Muscle layer of colon (tissue), 2 donors: ENCODE measurements around the gene C17orf78.

Experiments
- H3K27ac ChIP-seq: one replicate; pipeline ENCODE4 v1.7.0; 2013; ENCODE audit warnings: low read depth, mild to moderate bottlenecking, low read length, moderate library complexity
- H3K27me3 ChIP-seq, 2 donors: one replicate each; pipeline ENCODE4 v1.7.0; 2013; ENCODE audit warnings: low read length in 2 of 2, mild to moderate bottlenecking in 2 of 2; ENCODE audit not compliant: insufficient read depth in 2 of 2, control insufficient read depth in 1 of 2
- H3K36me3 ChIP-seq: one replicate; pipeline ENCODE4 v1.7.0; 2013; ENCODE audit warnings: mild to moderate bottlenecking, low read length; ENCODE audit not compliant: insufficient read depth
- H3K4me1 ChIP-seq: one replicate; pipeline ENCODE4 v1.7.0; 2013; ENCODE audit warnings: mild to moderate bottlenecking, low read length; ENCODE audit not compliant: insufficient read depth
- H3K4me3 ChIP-seq, 2 donors: one replicate each; pipeline ENCODE4 v1.7.0; 2013; ENCODE audit warnings: low read length in 2 of 2, low read depth in 1 of 2, mild to moderate bottlenecking in 1 of 2, moderate library complexity in 1 of 2
- H3K9ac ChIP-seq: one replicate; pipeline ENCODE4 v1.7.0; 2013; ENCODE audit warnings: low read length
- H3K9me3 ChIP-seq: one replicate; pipeline ENCODE4 v1.7.0; 2013; ENCODE audit warnings: mild to moderate bottlenecking, low read length
- donor health status: abdominal sarcoma.
- donor health status: Adenocarcinoma of cecum.

Gene C17orf78

DNA sequence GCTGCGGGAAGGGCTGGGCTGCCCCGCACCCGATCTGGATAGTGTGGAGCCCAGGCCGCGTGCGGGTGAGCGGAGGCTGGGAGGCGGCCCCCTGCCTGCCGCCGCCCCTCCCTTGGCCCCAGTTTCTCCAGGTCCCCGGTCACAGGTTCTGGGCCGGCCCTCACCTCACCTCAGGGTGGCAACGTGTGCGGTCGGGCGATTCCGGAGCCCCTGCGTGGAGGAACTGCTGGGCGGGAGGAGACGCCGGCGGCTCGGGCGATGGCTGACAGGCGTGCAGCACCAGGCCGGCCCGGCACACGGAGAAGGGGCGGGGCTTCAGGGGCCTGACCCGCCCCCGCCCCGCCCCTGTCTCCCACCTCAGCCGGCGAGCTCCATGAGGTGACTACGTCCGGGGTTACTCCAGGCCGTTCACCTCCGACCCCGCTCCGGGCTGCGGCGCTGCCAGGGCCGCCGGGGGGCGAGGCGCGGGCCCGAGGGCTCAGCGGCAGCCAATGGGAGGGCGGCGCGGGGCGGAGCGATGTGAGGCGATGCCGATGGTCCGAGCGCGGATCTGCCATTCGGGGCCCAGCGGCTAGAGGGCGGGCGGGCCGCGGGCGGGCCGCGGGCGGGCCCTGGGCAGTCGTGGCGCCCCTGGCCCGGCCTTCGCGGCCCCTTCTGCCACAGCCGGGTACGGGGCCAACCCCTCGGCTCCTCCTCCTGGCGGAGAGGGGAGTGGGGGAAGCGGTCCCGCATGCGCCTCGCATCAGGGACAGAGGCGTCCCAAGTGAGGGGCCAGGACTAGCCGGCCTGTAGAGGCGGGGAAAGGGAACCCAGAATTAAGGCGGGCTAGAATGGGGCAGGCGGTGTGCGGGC, 16.7 kb upstream of the C17orf78 start:
- H3K4me3 ChIP-seq, result peak overlapping the region; percentile 52 to 76
- H3K9ac ChIP-seq, result peak overlapping the region; percentile 60
- no peaks in the 10 kb centered on the region for H3K36me3 ChIP-seq
- no peaks in the 10 kb centered on the region for H3K9me3 ChIP-seq
- peaks cover 15% of the 10 kb centered on the region for H3K4me1 ChIP-seq
- H3K27me3 ChIP-seq, result no peaks in the 10 kb centered on the region
- H3K27ac ChIP-seq, result peak overlapping the region; percentile 97

DNA sequence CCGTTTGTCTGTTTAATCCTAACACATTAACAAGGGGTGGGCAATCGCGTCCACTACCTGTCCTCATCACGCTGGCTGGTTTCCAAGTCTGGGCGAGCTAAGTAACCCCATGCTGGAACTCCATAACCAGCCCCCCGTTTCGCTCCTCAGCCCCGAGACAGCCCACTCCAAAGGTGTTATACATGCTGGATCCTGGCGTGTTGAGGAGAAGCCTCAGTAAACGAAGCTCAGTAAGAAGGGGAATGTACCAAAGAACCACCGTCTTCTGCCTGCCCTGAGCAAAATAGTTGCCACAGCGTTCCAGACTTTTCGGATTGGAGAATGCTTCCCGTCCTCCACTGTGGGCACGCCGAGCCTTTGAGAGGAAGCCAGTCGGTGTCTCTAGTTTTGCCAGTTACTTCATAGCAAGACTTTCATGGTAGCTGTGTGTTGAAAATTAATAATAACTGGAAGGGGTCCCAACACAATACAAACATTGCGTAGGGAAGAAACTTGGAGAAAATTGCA, 16.1 kb upstream of the C17orf78 start:
- Histone ChIP-seq H3K4me3 (peak overlapping the region; percentile 52 to 63), H3K27me3 (no peaks in the 10 kb centered on the region), H3K9me3 (no peaks in the 10 kb centered on the region), H3K9ac (peak overlapping the region; percentile 58), H3K36me3 (no peaks in the 10 kb centered on the region), H3K27ac (peak overlapping the region; percentile 97), H3K4me1 (peaks cover 15% of the 10 kb centered on the region)

DNA sequence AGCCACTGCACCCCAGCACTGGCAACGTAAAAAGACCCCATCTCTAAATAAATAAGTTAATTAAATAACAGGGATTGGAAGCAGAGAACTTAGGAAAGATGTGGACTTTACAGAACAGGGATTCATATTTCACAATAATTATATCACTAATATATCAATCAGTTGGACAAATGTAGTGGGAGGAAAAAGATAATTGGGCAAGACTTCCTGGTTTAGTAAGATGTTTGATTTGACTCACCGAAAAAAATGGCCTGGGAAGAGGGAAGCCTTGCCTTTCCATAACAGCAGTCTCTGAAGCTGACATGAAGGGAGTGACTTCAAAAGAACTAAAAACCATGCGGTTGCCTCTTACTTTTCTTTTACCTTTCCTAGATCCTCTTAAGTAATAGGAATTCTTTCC, 15.2 kb upstream of the C17orf78 start:
- H3K9me3 ChIP-seq, result no peaks in the 10 kb centered on the region
- no peaks in the 10 kb centered on the region for H3K36me3 ChIP-seq
- H3K27ac ChIP-seq, result no peak overlapping the region
- H3K9ac ChIP-seq, result no peak overlapping the region
- H3K4me3 ChIP-seq, result no peak overlapping the region
- H3K27me3 ChIP-seq, result no peaks in the 10 kb centered on the region
- peaks cover 15% of the 10 kb centered on the region for H3K4me1 ChIP-seq

DNA sequence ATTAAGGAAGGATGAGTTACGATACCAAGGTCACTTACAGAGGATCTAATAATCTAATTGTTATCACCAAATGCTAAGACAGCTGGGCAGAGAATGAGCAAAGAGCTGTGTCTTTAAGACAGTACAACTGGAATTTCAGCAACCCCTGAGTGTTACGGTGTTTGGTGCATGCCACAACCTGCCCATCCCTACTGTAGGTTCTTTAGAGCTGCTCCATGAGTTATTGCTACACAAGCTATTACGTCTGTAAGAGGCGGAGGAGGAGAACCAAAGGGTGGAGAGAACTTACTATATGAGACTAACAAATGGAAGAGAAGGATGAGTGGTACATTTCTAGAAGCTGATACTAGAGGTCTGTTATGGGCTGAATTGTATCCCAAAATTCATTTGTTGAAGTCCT, 14.2 kb upstream of the C17orf78 start:
- no peaks in the 10 kb centered on the region for H3K36me3 ChIP-seq
- H3K4me3 ChIP-seq, result no peak overlapping the region
- no peaks in the 10 kb centered on the region for H3K27me3 ChIP-seq
- H3K4me1 ChIP-seq, result peaks cover 15% of the 10 kb centered on the region
- no peak overlapping the region for H3K27ac ChIP-seq
- no peak overlapping the region for H3K9ac ChIP-seq
- H3K9me3 ChIP-seq, result no peaks in the 10 kb centered on the region

DNA sequence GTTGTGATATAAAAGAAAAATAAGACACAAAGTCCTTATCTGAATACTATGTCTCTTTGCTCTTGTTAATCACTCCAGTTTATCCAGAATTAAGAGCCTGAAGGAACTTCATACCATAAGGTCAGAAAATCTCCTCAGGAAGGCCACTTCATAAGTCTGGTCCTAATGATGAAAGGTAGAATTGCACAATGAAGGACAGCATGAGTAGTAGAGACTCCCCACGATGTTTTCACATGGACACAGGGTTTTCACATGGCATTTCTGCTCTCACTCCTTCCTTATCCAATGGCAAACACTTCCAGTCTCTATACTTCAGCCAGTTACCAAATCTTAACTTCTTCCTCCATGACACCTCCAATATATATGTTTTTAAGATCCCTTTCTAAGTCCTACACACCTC, 10.2 kb upstream of the C17orf78 start:
- H3K36me3 ChIP-seq, result no peaks in the 10 kb centered on the region
- no peaks in the 10 kb centered on the region for H3K27me3 ChIP-seq
- H3K4me1 ChIP-seq, result no peaks in the 10 kb centered on the region
- H3K9ac ChIP-seq, result no peak overlapping the region
- no peak overlapping the region for H3K4me3 ChIP-seq
- H3K9me3 ChIP-seq, result no peaks in the 10 kb centered on the region
- H3K27ac ChIP-seq, result no peak overlapping the region

DNA sequence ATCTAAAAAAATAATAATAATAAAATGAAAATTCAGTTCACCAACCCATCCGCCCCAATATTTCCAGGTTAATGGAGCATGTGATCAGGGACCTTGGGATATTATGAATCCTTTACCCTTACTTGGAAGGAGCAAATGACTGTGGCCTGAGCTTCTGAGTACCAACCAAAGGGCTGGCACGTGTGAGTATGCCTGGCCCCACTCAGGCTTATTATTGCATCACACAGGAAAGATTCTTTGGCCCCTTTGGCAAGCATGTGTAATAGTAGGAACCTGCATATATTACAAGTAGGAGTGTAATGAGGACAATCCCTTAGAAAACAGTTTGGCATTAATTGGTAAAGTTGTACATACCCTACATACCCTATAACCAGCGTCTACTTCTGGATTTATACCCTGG, 7.2 kb upstream of the C17orf78 start:
- no peak overlapping the region for H3K9ac ChIP-seq
- no peak overlapping the region for H3K4me3 ChIP-seq
- H3K9me3 ChIP-seq, result no peaks in the 10 kb centered on the region
- H3K27me3 ChIP-seq, result no peaks in the 10 kb centered on the region
- no peaks in the 10 kb centered on the region for H3K36me3 ChIP-seq
- no peaks in the 10 kb centered on the region for H3K4me1 ChIP-seq
- no peak overlapping the region for H3K27ac ChIP-seq

DNA sequence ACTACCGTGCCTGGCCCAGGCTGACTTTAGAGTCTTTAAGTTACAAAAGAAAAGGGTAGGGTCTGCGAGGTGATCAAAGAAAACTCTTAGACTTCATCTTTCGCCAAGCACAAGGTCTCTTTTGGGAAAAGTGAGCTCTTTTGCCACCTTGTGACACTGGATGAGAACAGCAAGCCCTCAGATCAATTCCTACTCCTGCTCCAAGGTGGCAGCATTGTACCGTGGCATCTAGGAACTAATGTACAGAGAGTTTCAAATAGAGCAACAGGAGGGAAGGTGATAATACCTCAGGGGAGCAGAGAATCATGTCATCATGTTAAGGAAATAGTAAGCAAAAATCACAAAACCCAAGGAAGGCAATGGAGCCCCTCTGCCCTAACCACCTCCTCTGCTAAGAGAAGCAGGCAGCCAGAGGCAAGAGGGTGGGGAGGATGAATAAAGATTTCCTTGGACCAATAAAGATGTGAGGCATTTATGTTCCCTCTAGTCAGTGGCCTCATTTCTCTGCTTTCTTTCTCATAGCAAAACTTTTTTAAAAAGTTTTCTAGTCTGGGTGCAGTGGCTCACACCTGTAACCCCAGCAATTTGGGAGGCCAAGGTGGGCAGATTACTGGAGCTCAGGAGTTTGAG, 2.1 kb upstream of the C17orf78 start:
- Histone ChIP-seq H3K27ac (no peak overlapping the region), H3K27me3 (no peaks in the 10 kb centered on the region), H3K4me1 (no peaks in the 10 kb centered on the region), H3K9me3 (no peaks in the 10 kb centered on the region), H3K36me3 (no peaks in the 10 kb centered on the region), H3K4me3 (no peak overlapping the region), H3K9ac (no peak overlapping the region)

DNA sequence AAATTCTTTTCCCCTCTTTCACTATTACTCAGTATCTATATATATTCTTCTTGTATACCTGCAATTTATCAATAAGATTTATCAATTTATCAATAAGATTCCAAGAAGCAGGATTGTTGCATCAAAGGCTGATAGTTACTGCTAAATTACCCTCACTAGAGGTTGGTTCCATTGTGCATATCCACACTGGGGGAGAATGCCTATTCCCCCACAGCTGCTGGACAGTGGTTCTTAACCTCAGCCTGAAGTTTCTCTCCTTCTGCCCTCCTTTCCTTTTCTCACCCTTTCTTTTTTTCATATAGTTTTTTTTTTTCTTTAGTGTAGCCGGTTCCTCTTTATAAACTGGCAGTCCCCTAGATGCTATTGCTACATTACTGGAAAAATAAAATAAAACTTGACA, 6.3 kb downstream of the C17orf78 start:
- H3K4me1 ChIP-seq, result no peaks in the 10 kb centered on the region
- no peaks in the 10 kb centered on the region for H3K9me3 ChIP-seq
- H3K4me3 ChIP-seq, result no peak overlapping the region

DNA sequence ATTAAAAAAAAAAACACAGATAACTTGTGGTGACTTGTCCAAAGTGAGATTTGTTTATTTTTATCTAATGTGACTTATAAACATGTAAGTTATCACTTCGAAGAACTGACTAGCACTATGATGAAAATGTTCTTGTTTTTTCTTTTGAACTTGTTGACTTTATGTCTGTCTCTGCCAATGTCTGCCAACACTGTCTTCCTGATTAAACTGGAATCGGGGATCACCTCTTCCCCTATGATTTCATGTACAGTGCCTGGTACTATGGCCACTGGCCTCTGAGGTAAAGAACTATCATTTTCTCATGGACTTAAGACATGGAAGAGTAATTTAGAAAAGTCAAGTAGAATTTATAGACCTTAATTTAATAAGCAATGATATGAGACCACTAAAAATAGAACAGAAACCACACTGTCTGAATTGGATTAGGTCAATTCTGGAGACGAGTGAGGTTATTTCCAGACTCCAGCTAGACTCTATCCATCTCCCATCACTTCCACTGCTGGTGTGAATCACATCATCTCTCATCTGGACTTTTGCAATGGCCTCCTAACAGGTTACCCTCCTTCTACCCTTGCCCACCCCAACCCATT, 8.9 kb downstream of the C17orf78 start:
- Histone ChIP-seq H3K27ac (no peak overlapping the region), H3K36me3 (no peaks in the 10 kb centered on the region), H3K27me3 (no peaks in the 10 kb centered on the region), H3K9me3 (no peaks in the 10 kb centered on the region), H3K4me3 (no peak overlapping the region), H3K9ac (no peak overlapping the region), H3K4me1 (no peaks in the 10 kb centered on the region)

More for the DNA sequence above, 6.3 kb downstream of the C17orf78 start:
- no peak overlapping the region for H3K27ac ChIP-seq
- H3K36me3 ChIP-seq, result no peaks in the 10 kb centered on the region
- H3K9ac ChIP-seq, result no peak overlapping the region
- H3K27me3 ChIP-seq, result no peaks in the 10 kb centered on the region

DNA sequence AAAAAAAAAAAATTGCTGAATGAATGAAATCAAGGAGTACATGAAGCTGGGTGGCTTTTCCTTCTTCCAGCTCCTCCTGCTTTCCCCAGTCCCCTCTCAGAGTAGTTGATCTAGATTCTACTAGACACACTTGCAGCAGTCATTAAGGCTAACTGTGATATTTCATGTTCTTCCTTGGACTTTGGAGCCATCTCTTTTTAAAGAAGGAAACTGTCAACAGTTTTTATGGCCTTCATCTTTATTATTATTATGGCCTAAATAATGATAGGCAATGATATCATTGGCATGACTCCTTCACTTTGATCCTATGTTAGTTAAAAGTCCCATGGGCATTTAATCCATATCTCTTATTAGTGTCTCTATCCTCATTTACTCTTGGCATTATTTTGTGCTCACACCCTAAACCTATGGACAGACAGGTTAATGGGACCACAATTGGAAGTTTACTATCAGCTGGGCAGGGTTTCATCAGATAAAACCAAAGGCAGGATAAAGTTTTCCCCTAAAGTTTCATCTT, 9.7 kb downstream of the C17orf78 start:
- Histone ChIP-seq H3K9ac (no peak overlapping the region), H3K4me3 (no peak overlapping the region), H3K9me3 (no peaks in the 10 kb centered on the region), H3K4me1 (no peaks in the 10 kb centered on the region), H3K27ac (no peak overlapping the region), H3K27me3 (no peaks in the 10 kb centered on the region), H3K36me3 (no peaks in the 10 kb centered on the region)

DNA sequence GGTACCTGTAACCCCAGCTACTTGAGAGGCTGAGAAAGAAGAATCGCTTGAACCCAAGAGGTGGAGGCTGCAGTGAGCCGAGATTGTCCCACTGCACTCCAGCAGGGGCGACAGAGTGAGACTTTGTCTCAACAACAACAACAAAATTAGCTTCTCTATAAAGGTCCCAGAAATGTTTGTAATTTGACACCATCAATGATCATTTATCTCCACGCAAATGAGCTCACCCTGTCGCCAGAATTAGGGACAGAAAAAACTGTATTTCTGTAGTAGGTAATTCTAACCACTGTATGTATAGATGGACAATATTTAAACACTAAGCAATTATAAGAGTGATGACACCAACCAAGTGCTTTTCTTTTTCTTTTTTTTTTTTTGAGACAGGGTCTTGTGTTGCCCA, 10.7 kb downstream of the C17orf78 start:
- Histone ChIP-seq H3K4me3 (no peak overlapping the region), H3K9me3 (no peaks in the 10 kb centered on the region), H3K36me3 (no peaks in the 10 kb centered on the region), H3K27me3 (no peaks in the 10 kb centered on the region), H3K4me1 (no peaks in the 10 kb centered on the region), H3K9ac (no peak overlapping the region), H3K27ac (no peak overlapping the region)
